SK-N-SH (cell line): ENCODE measurements around the gene DOCK3. TPM values are rescaled to one million over a fixed set of nuclear protein-coding genes. Genes with fewer than 3 reads are reported as not detected.
"Not testable (repeated sequence)": the region's sequence is repeated elsewhere in the genome, so short reads cannot be mapped to it uniquely, and the experiment has no call there.

Experiments used
- CTCF ChIA-PET: fragments of 300-600, 350-600 bp; formaldehyde crosslinking; extraction: SDS; loops from one replicate; lab custom pipeline; 2021; lab: Yijun Ruan, JAX
- POLR2A ChIA-PET: fragments of 350-600 bp; sonication (Branson Sonifier 250); formaldehyde crosslinking; extraction: SDS; loops from one replicate; lab custom pipeline; 2020; ENCODE audit warnings: antibody characterized with exemption, inconsistent platforms; lab: Yijun Ruan, JAX
- DNase-seq: peaks from one replicate; pipeline ENCODE4 v3.0.0; 2012
- H2AFZ ChIP-seq: fragments of 200-600 bp; sonication (generic); 2 replicates; pipeline ENCODE4 v1.8.1; 2016; ENCODE audit warnings: antibody characterized with exemption, mild to moderate bottlenecking, low read depth
- H3F3A ChIP-seq: fragments of 200-600 bp; sonication (generic); replicated peaks from 2 replicates; pipeline ENCODE3; 2016; ENCODE audit warnings: antibody characterized with exemption, mild to moderate bottlenecking; ENCODE audit not compliant: insufficient read depth
- H3K27ac ChIP-seq, 2 experiments: fragments of 200-500 bp in 1 of 2; fragments of 200-600 bp in 1 of 2; sonication (Bioruptor generic) in 1 of 2; sonication (generic), shearing (Covaris generic) in 1 of 2; 2 replicates each; pipeline versions ENCODE4 v1.5.1 to v1.6.1; 2014 to 2016; ENCODE audit warnings: low read depth in 2 of 2, inconsistent platforms in 1 of 2, low read length in 1 of 2, mild to moderate bottlenecking in 1 of 2, mixed read lengths in 1 of 2
- H3K27me3 ChIP-seq: fragments of 200-600 bp; sonication (generic), shearing (Covaris generic); 2 replicates; pipeline ENCODE4 v1.6.1; 2016; ENCODE audit warnings: mixed run types; ENCODE audit not compliant: insufficient read depth
- H3K36me3 ChIP-seq, 2 experiments: fragments of 200-500 bp in 1 of 2; fragments of 200-600 bp in 1 of 2; sonication (Bioruptor generic) in 1 of 2; sonication (generic) in 1 of 2; replicated peaks in 1 of 2; 2 replicates each; pipeline versions ENCODE3 to v1.5.1; 2014 to 2016; ENCODE audit warnings: low read length in 1 of 2, mild to moderate bottlenecking in 1 of 2; ENCODE audit not compliant: insufficient read depth in 2 of 2, control insufficient read depth in 1 of 2
- H3K4me1 ChIP-seq, 2 experiments: fragments of 200-500 bp in 1 of 2; fragments of 200-600 bp in 1 of 2; sonication (Bioruptor generic) in 1 of 2; sonication (generic), shearing (Covaris generic) in 1 of 2; 2 replicates each; pipeline versions ENCODE4 v1.5.1 to v1.6.1; 2014 to 2016; ENCODE audit warnings: low read depth in 1 of 2, low read length in 1 of 2, mixed run types in 1 of 2; ENCODE audit not compliant: insufficient read depth in 2 of 2, control insufficient read depth in 1 of 2
- H3K4me2 ChIP-seq: fragments of 200-600 bp; sonication (generic), shearing (Covaris generic); 2 replicates; pipeline ENCODE4 v1.6.1; 2017; ENCODE audit warnings: mixed run types
- H3K4me3 ChIP-seq, 2 experiments: fragments of 200-500 bp in 1 of 2; fragments of 200-600 bp in 1 of 2; sonication (Bioruptor generic) in 1 of 2; sonication (generic), shearing (Covaris generic) in 1 of 2; 2 replicates each; pipeline versions ENCODE4 v1.5.1 to v1.8.1; 2014 to 2016; ENCODE audit warnings: low read depth in 2 of 2, inconsistent platforms in 1 of 2, low read length in 1 of 2, mild to moderate bottlenecking in 1 of 2, mixed read lengths in 1 of 2, moderate library complexity in 1 of 2
- H3K79me2 ChIP-seq: fragments of 200-600 bp; sonication (generic); 2 replicates; pipeline ENCODE4 v1.8.1; 2017; ENCODE audit warnings: mild to moderate bottlenecking; ENCODE audit not compliant: insufficient read depth
- H3K9ac ChIP-seq: fragments of 200-600 bp; sonication (generic); 2 replicates; pipeline ENCODE4 v1.6.1; 2017; ENCODE audit warnings: mixed run types
- H3K9me2 ChIP-seq: fragments of 200-600 bp; sonication (generic); 2 replicates; pipeline ENCODE4 v1.6.1; 2017; ENCODE audit warnings: mixed run types
- H3K9me3 ChIP-seq: fragments of 200-600 bp; sonication (generic); 2 replicates; pipeline ENCODE4 v1.6.1; 2017; ENCODE audit warnings: mixed run types, mild to moderate bottlenecking, moderate library complexity
- H4K20me1 ChIP-seq: fragments of 200-600 bp; sonication (generic); 2 replicates; pipeline ENCODE4 v1.6.1; 2017; ENCODE audit warnings: mild to moderate bottlenecking, mixed run types; ENCODE audit not compliant: insufficient read depth
- CTCF ChIP-seq: fragments of 200-600 bp; sonication (generic); IDR thresholded peaks from 2 replicates; pipeline ENCODE4 v1.6.1; 2017; ENCODE audit warnings: antibody characterized with exemption, mild to moderate bottlenecking, moderate library complexity
- ELF1 ChIP-seq: IDR thresholded peaks from 2 replicates; pipeline ENCODE4 v1.4.0; 2012
- EZH2phosphoT487 ChIP-seq: fragments of 200-600 bp; sonication (generic); IDR thresholded peaks from 2 replicates; pipeline ENCODE4 v1.6.1; 2017; ENCODE audit warnings: low read depth, mixed run types, mild to moderate bottlenecking, antibody characterized with exemption, moderate library complexity, borderline replicate concordance
- FOSL2 ChIP-seq: IDR thresholded peaks from 2 replicates; pipeline ENCODE4 v1.4.0; 2012; ENCODE audit warnings: low read depth, mild to moderate bottlenecking, moderate library complexity, borderline replicate concordance
- FOXJ3 ChIP-seq: sonication (generic); formaldehyde crosslinking; IDR thresholded peaks from 2 replicates; pipeline ENCODE4 v1.5.1; 2020; ENCODE audit warnings: mild to moderate bottlenecking, missing genetic modification reagents
- FOXM1 ChIP-seq: IDR thresholded peaks from 2 replicates; pipeline ENCODE4 v1.4.0; 2012; ENCODE audit warnings: low read depth, mild to moderate bottlenecking
- MEF2A ChIP-seq: IDR thresholded peaks from 2 replicates; pipeline ENCODE4 v1.4.0; 2012; ENCODE audit warnings: low read depth, borderline replicate concordance
- NFIC ChIP-seq: IDR thresholded peaks from 2 replicates; pipeline ENCODE4 v1.4.0; 2012; ENCODE audit warnings: borderline replicate concordance
- NRF1 ChIP-seq: IDR thresholded peaks from 2 replicates; pipeline ENCODE4 v1.6.1; 2012; ENCODE audit warnings: low read depth, mild to moderate bottlenecking, low read length
- POLR2AphosphoS5 ChIP-seq: IDR thresholded peaks from 2 replicates; pipeline ENCODE4 v1.6.1; 2012; ENCODE audit warnings: low read depth, low read length
- TAF1 ChIP-seq: IDR thresholded peaks from 2 replicates; pipeline ENCODE4 v1.6.1; 2012; ENCODE audit warnings: low read depth, mild to moderate bottlenecking, low read length, moderate library complexity, borderline replicate concordance
- TCF12 ChIP-seq: IDR thresholded peaks from 2 replicates; pipeline ENCODE4 v1.4.0; 2012
- TEAD4 ChIP-seq: IDR thresholded peaks from 2 replicates; pipeline ENCODE4 v1.4.0; 2012; ENCODE audit warnings: mild to moderate bottlenecking, borderline replicate concordance; ENCODE audit not compliant: insufficient read depth
- USF1 ChIP-seq: IDR thresholded peaks from 2 replicates; pipeline ENCODE4 v1.4.0; 2012; ENCODE audit warnings: low read depth, borderline replicate concordance
- YY1 ChIP-seq: IDR thresholded peaks from 2 replicates; pipeline ENCODE4 v1.4.0; 2012; ENCODE audit warnings: low read depth, mild to moderate bottlenecking
- WGBS: methylation state at CpG from one replicate; pipeline ENCODE4 v1.1.6; 2017; ENCODE audit warnings: low lambda C conversion rate; 5-methylcytosine and 5-hydroxymethylcytosine counted together
- polyA plus RNA-seq, 3 experiments: library from polyadenylated mRNA; depleted of rRNA; stranded (reverse); fragments of >200 nt; gene quantifications; 2 replicates each; pipeline ENCODE4 v1.2.3, GENCODE V29; 2012
- TF ChIP-seq, protein P1 (sequence below): fragments of 150-350 bp; IDR thresholded peaks from 2 replicates; pipeline ENCODE4 v1.6.1; 2016; ENCODE audit warnings: mild to moderate bottlenecking, low read depth, low read length

The DOCK3 gene
- polyA plus RNA-seq, 1 of the 3 experiments (the other 2 are of a cell fraction), result 0.05 TPM

- Histone ChIP-seq H3F3A (no peaks in the 10 kb centered on the region), H3K4me2 (no peak overlapping the region), H3K9me2 (no peaks in the 10 kb centered on the region), H3K36me3 (no peaks in the 10 kb centered on the region), H3K27me3 (peaks cover 20% of the 10 kb centered on the region), H3K4me1 (no peaks in the 10 kb centered on the region), H3K27ac (no peak overlapping the region), H2AFZ (no peak overlapping the region), H3K4me3 (no peak overlapping the region), H3K9ac (no peak overlapping the region), H4K20me1 (no peaks in the 10 kb centered on the region), H3K9me3 (no peaks in the 10 kb centered on the region), H3K79me2 (no peaks in the 10 kb centered on the region)
- no peak for TF ChIP-seq FOSL2
- TF ChIP-seq FOXM1, result no peak
- TF ChIP-seq, protein P1, sequence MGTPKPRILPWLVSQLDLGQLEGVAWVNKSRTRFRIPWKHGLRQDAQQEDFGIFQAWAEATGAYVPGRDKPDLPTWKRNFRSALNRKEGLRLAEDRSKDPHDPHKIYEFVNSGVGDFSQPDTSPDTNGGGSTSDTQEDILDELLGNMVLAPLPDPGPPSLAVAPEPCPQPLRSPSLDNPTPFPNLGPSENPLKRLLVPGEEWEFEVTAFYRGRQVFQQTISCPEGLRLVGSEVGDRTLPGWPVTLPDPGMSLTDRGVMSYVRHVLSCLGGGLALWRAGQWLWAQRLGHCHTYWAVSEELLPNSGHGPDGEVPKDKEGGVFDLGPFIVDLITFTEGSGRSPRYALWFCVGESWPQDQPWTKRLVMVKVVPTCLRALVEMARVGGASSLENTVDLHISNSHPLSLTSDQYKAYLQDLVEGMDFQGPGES, result no peak
- no peak for TF ChIP-seq POLR2AphosphoS5
- no peak for TF ChIP-seq NFIC
- TF ChIP-seq MEF2A, result no peak
- TF ChIP-seq FOXJ3 (CRISPR knock-in tag), result no peak
- no peak for TF ChIP-seq TCF12
- no peak for TF ChIP-seq CTCF
- TF ChIP-seq TAF1, result no peak
- TF ChIP-seq TEAD4, result no peak
- TF ChIP-seq EZH2phosphoT487, result no peak
- no peak for TF ChIP-seq NRF1
- no peak for TF ChIP-seq USF1
- no peak for TF ChIP-seq YY1
- no peak for TF ChIP-seq ELF1
- WGBS, result 68% methylated on average over 5 of the region's 5 CpGs
- POLR2A ChIA-PET, result no interaction called here
- CTCF ChIA-PET, result interaction anchor here (1.5 kb wide), 1 partner anchor 49 kb away, joined by 4 read pairs; no protein-coding TSS in a partner anchor
- no peak for DNase-seq
Measured at GRCh38 chr3:50665081-50665840, 9.5 kb upstream of the DOCK3 start.

- H3K9ac ChIP-seq, H3K27ac ChIP-seq, POLR2A ChIA-PET, H2AFZ ChIP-seq, DNase-seq, H3K9me3 ChIP-seq, H3K36me3 ChIP-seq, H3K4me3 ChIP-seq, H3K4me2 ChIP-seq, CTCF ChIA-PET, H3F3A ChIP-seq, H3K9me2 ChIP-seq, H3K4me1 ChIP-seq, H3K79me2 ChIP-seq, H4K20me1 ChIP-seq: not testable (repeated sequence)
- WGBS, result 75% methylated on average over 9 of the region's 9 CpGs
- H3K27me3 ChIP-seq, result peaks cover 20% of the 10 kb centered on the region
Measured at GRCh38 chr3:50665841-50666115, 8.9 kb upstream of the DOCK3 start.
